ENCODE measurements around the gene OR5T3.
"Not testable (repeated sequence)": the region's sequence is repeated elsewhere in the genome, so short reads cannot be mapped to it uniquely, and the experiment has no call there.

Gene OR5T3

GRCh38 chr11:56251954-56252353 is at the start of gene OR5T3:
OR5T3 (plus strand) TSS chr11:56252254; CDS start chr11:56252254, 0 bp downstream.
- no peak for DNase-seq (ENCODE audit: low read depth, low spot score)

- DNase-seq (ENCODE audit: low read depth, low spot score): no peak
Observed at GRCh38 chr11:56207790-56208189, 44.3 kb upstream of the OR5T3 start.

- no peak for DNase-seq (ENCODE audit: low read depth, low spot score)
Observed at GRCh38 chr11:56214537-56214936, 37.5 kb upstream of the OR5T3 start.

GRCh38 chr11:56219735-56220134 is 32.3 kb upstream of the OR5T3 start:
- DNase-seq (ENCODE audit: low read depth, low spot score): not testable (repeated sequence)

- DNase-seq (ENCODE audit: low read depth, low spot score): no peak
Observed at GRCh38 chr11:56234155-56234554, 17.9 kb upstream of the OR5T3 start, which contains the start of gene OR5T2. OR5T2 (minus strand) TSS chr11:56234255; CDS start chr11:56233062, 1,193 bp downstream.

GRCh38 chr11:56271092-56271491 is 19.0 kb downstream of the OR5T3 start:
- DNase-seq (ENCODE audit: low read depth, low spot score): no peak

GRCh38 chr11:56273854-56274253 is 21.8 kb downstream of the OR5T3 start, which contains the start of gene OR5T1:
OR5T1 (plus strand) TSS chr11:56274154; CDS start chr11:56275639, 1,485 bp downstream.
- no peak for DNase-seq (ENCODE audit: low read depth, low spot score)

GRCh38 chr11:56292154-56292553 is 40.1 kb downstream of the OR5T3 start, which contains the start of gene OR8H1:
OR8H1 (minus strand) TSS chr11:56292254; CDS start chr11:56291062, 1,192 bp downstream.
- no peak for DNase-seq (ENCODE audit: low read depth, low spot score)

GRCh38 chr11:56296898-56297297 is 44.8 kb downstream of the OR5T3 start:
- DNase-seq (ENCODE audit: low read depth, low spot score): no peak
